Keratinocyte (primary cell): ENCODE data around the gene USP53. TPM values are rescaled to one million over a fixed set of nuclear protein-coding genes. Genes with fewer than 3 reads are reported as not detected.

Source experiments
- DNase-seq: peaks from one replicate; pipeline ENCODE4 v3.0.0-alpha.2; 2011; ENCODE audit warnings: low read depth, missing footprints, low spot score
- FAIRE-seq: peaks from 2 replicates; lab custom pipeline; 2011; peaks lifted over from hg19 to GRCh38; lab: Jason Lieb, UNC
- H2AFZ ChIP-seq: 2 replicates; pipeline ENCODE4 v1.6.0; 2012; ENCODE audit warnings: low read length, control low read depth, inconsistent platforms; ENCODE audit not compliant: control insufficient read depth
- H3K27ac ChIP-seq: 2 replicates; pipeline ENCODE4 v1.5.1; 2011; ENCODE audit warnings: low read length; ENCODE audit not compliant: control insufficient read depth, insufficient read depth
- H3K27me3 ChIP-seq: 3 replicates; pipeline ENCODE4 v1.6.0; 2011; ENCODE audit warnings: low read length; ENCODE audit not compliant: control insufficient read depth, insufficient read depth; ENCODE audit errors: extremely low read depth
- H3K36me3 ChIP-seq, 2 experiments: 2 replicates in 1 of 2; 3 replicates in 1 of 2; pipeline ENCODE4 v1.5.1; 2011; ENCODE audit warnings: low read length in 2 of 2, mild to moderate bottlenecking in 1 of 2; ENCODE audit not compliant: control insufficient read depth in 2 of 2, insufficient read depth in 2 of 2; ENCODE audit errors: extremely low read depth in 1 of 2
- H3K4me1 ChIP-seq: 3 replicates; pipeline ENCODE4 v1.5.1; 2011; ENCODE audit warnings: low read length; ENCODE audit not compliant: control insufficient read depth, insufficient read depth; ENCODE audit errors: extremely low read depth
- H3K4me2 ChIP-seq: 3 replicates; pipeline ENCODE4 v1.6.0; 2011; ENCODE audit warnings: low read depth, low read length; ENCODE audit not compliant: control insufficient read depth, insufficient read depth; ENCODE audit errors: extremely low read depth
- H3K4me3 ChIP-seq, 3 experiments: fragments of 200-600 bp in 1 of 3; sonication (generic) in 1 of 3; 2 replicates in 2 of 3; 3 replicates in 1 of 3; pipeline ENCODE4 v1.5.1; 2011 to 2016; ENCODE audit warnings: low read length in 3 of 3, mild to moderate bottlenecking in 3 of 3, control low read depth in 2 of 3, inconsistent platforms in 1 of 3, low read depth in 1 of 3, mixed read lengths in 1 of 3, mixed run types in 1 of 3, moderate library complexity in 1 of 3; ENCODE audit not compliant: control insufficient read depth in 2 of 3, insufficient read depth in 2 of 3; ENCODE audit errors: extremely low read depth in 1 of 3
- H3K79me2 ChIP-seq: 2 replicates; pipeline ENCODE4 v1.6.0; 2012; ENCODE audit warnings: low read length; ENCODE audit not compliant: control insufficient read depth, insufficient read depth
- H3K9ac ChIP-seq: 3 replicates; pipeline ENCODE4 v1.6.0; 2011; ENCODE audit warnings: low read length; ENCODE audit not compliant: control insufficient read depth, insufficient read depth; ENCODE audit errors: extremely low read depth
- H3K9me1 ChIP-seq: 3 replicates; pipeline ENCODE4 v1.6.0; 2011; ENCODE audit warnings: low read length; ENCODE audit not compliant: control insufficient read depth, insufficient read depth; ENCODE audit errors: extremely low read depth
- H3K9me3 ChIP-seq: 2 replicates; pipeline ENCODE4 v1.5.1; 2012; ENCODE audit warnings: low read depth, low read length; ENCODE audit not compliant: control insufficient read depth
- H4K20me1 ChIP-seq: 3 replicates; pipeline ENCODE4 v1.6.0; 2011; ENCODE audit warnings: low read length; ENCODE audit not compliant: control insufficient read depth, insufficient read depth; ENCODE audit errors: extremely low read depth
- CTCF ChIP-seq, 3 experiments: IDR thresholded peaks in 1 of 3; conservative IDR thresholded peaks in 1 of 3; optimal IDR thresholded peaks in 1 of 3; 2 replicates in 2 of 3; 3 replicates in 1 of 3; pipeline versions ENCODE3 to v1.5.1; 2011; ENCODE audit warnings: low read length in 3 of 3, mild to moderate bottlenecking in 3 of 3, moderate library complexity in 2 of 3, control low read depth in 1 of 3, inconsistent platforms in 1 of 3; ENCODE audit not compliant: insufficient read depth in 2 of 3; ENCODE audit errors: extremely low read depth in 1 of 3
- EZH2 ChIP-seq: IDR thresholded peaks from one replicate; pipeline ENCODE4 v1.6.1; 2012; ENCODE audit warnings: inconsistent platforms, mild to moderate bottlenecking, low read length, moderate library complexity
- dilution Hi-C: fragments of 300-500 bp; cut with MboI; formaldehyde crosslinking; loops from one replicate; pipeline ENCODE4 v1.7.0; 2020; ENCODE audit warnings: low sequenced_read_pairs; ENCODE audit not compliant: extremely low pct_ligation_motif_present
- polyA plus RNA-seq, 5 experiments: library from polyadenylated mRNA; depleted of rRNA in 3 of 5; stranded (reverse) in 3 of 5; stranded (forward) in 1 of 5; unstranded in 1 of 5; fragments of >200 nt; gene quantifications; 1 replicate in 1 of 5; 2 replicates in 3 of 5; 3 replicates in 1 of 5; pipeline versions ENCODE4 v1.2.1 to v1.2.3, GENCODE V29; 2011 to 2012; ENCODE audit warnings: missing spikeins in 2 of 5, low read depth in 1 of 5, low replicate concordance in 1 of 5

Gene USP53
- polyA plus RNA-seq, 1 donor (not counting 4 experiments of a cell fraction or from before 2014, with no cell fraction given) = 29.0 TPM

GRCh38 chr4:119286377-119287002 lies 74.0 kb downstream of the USP53 start:
- no peak for DNase-seq
- TF ChIP-seq EZH2 (no peak), CTCF (optimal IDR thresholded peaks at IDR 0.05 in 1 of 3, IDR thresholded peaks at IDR 0.05 in 1 of 3, conservative IDR thresholded peaks at IDR 0.05 in 1 of 3; ENCODE audit: extremely low read depth in 1 of 3, insufficient read depth in 2 of 3, low read length in 3 of 3) (peak in 2 of 3 experiments; percentile 36 to 40)
- H3K9me1 ChIP-seq = no peaks in the 10 kb centered on the region
- no peak for FAIRE-seq
- no peaks in the 10 kb centered on the region for H3K9me3 ChIP-seq
- H3K4me3 ChIP-seq = no peak overlapping the region
- dilution Hi-C loops = no loop called here
- H3K4me2 ChIP-seq = no peak overlapping the region
- H3K9ac ChIP-seq = no peak overlapping the region
- peaks cover 16% of the 10 kb centered on the region for H3K79me2 ChIP-seq
- no peaks in the 10 kb centered on the region for H4K20me1 ChIP-seq
- H2AFZ ChIP-seq = no peak overlapping the region
- H3K4me1 ChIP-seq = peaks cover 9% of the 10 kb centered on the region
- H3K27ac ChIP-seq = no peak overlapping the region
- no peaks in the 10 kb centered on the region for H3K27me3 ChIP-seq
- H3K36me3 ChIP-seq = peaks cover 0 to 7% of the 10 kb centered on the region in 2 experiments

DNA sequence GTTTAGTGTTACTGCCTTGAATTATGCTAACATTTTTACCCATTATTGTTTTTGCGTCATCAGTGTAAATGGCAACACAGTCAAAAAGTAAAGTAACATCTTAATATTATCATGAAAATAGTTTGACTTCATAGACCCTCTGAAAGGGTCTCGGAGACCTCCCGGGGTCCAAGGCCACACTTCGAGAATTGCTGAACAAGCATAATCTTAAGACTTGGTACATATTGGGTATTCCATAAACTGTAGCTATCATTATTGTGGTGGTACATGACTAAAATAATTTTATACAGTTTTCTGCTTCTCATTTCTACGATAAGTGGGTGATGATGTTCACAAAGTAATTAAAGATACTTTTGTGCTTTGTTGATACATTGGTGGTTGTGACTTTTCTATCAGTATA lies 76.8 kb downstream of the USP53 start:
- dilution Hi-C loops = no loop called here
- no peak overlapping the region for H3K27ac ChIP-seq
- H3K4me2 ChIP-seq = no peak overlapping the region

More for the DNA sequence above, 76.8 kb downstream of the USP53 start:
- TF ChIP-seq EZH2 = no peak
- Histone ChIP-seq H3K36me3 (peaks cover 3 to 10% of the 10 kb centered on the region in 2 experiments), H3K9me1 (no peaks in the 10 kb centered on the region), H3K9ac (no peak overlapping the region), H4K20me1 (no peaks in the 10 kb centered on the region), H3K4me3 (no peak overlapping the region), H3K79me2 (peaks cover 2% of the 10 kb centered on the region), H2AFZ (no peak overlapping the region), H3K9me3 (no peaks in the 10 kb centered on the region), H3K27me3 (no peaks in the 10 kb centered on the region), H3K4me1 (peaks cover 5% of the 10 kb centered on the region)
- FAIRE-seq (no peak), DNase-seq (no peak)
